ENCODE measurements around the gene IGSF10.

DNA sequence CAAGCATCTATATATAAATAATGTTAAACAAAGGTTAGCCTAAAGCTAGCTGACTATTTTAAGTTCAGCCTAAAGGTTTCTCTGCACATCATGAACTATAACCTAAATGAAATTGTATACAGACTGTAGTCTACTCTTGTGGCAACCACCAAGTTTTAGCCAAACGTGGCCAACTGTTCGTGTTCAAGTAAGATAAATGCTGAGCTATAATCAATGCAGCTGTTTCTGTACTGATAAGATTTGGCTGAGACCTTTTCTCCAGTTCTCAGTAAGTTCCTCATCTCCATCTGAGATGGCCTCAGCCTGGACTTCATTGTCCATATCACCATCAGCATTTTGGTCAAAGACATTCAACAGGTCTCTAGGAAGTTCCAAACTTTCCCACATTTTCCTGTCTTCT lies 43.7 kb upstream of the IGSF10 start:
- TF ChIP-seq CTCF (conservative IDR thresholded peaks at IDR 0.05; ENCODE audit: low read depth, low read length) (no peak), EZH2 (IDR thresholded peaks at IDR 0.05; ENCODE audit: low read length, unreplicated experiment) (no peak), EZH2phosphoT487 (IDR thresholded peaks at IDR 0.05; ENCODE audit: borderline replicate concordance, low read length) (no peak)
